Vagina (tissue), 2 donors: ENCODE results near the gene MRFAP1L1.

Source experiments
- POLR2A ChIP-seq, 2 donors: fragments of 450-650 bp; IDR thresholded peaks; one replicate each; pipeline ENCODE4 v1.6.1; 2017; ENCODE audit warnings: antibody characterized with exemption in 2 of 2, mild to moderate bottlenecking in 2 of 2, moderate library complexity in 2 of 2
- TF ChIP-seq, protein P1 (sequence below), 3 experiments: fragments of 450-650 bp in 2 of 3; fragments of 200-600 bp in 1 of 3; sonication (generic) in 1 of 3; IDR thresholded peaks; one replicate each; pipeline ENCODE4 v1.5.1; 2017 to 2019; ENCODE audit warnings: antibody characterized with exemption in 3 of 3, mild to moderate bottlenecking in 2 of 3, moderate library complexity in 2 of 3

DNA sequence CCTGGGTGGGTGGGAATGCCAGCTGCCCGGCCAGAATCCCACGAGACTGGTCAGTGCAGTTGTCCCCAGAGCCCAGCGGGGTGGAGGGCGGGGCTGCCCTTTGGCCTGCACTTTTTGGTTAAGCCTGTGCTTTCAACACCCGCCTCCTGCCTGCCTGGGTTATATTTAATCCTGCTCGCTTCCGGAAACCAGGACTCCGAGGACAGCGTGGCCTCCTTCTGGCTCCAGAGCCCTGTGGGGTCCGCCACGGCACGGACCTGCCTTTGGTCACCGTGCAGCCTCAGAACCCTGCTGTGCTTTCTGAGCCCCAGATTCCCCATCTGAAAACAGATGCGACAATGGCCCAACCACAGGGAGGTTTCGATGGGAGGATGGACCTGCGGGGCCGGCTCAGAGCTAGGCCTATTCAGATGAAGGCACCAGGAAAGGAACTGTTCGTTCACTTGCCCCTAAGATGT lies 43.5 kb upstream of the MRFAP1L1 start:
- TF ChIP-seq, protein P1, sequence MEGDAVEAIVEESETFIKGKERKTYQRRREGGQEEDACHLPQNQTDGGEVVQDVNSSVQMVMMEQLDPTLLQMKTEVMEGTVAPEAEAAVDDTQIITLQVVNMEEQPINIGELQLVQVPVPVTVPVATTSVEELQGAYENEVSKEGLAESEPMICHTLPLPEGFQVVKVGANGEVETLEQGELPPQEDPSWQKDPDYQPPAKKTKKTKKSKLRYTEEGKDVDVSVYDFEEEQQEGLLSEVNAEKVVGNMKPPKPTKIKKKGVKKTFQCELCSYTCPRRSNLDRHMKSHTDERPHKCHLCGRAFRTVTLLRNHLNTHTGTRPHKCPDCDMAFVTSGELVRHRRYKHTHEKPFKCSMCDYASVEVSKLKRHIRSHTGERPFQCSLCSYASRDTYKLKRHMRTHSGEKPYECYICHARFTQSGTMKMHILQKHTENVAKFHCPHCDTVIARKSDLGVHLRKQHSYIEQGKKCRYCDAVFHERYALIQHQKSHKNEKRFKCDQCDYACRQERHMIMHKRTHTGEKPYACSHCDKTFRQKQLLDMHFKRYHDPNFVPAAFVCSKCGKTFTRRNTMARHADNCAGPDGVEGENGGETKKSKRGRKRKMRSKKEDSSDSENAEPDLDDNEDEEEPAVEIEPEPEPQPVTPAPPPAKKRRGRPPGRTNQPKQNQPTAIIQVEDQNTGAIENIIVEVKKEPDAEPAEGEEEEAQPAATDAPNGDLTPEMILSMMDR (IDR thresholded peaks at IDR 0.05), result no peak
- TF ChIP-seq POLR2A (IDR thresholded peaks at IDR 0.05), result no peak
